Measurements from ENCODE around the gene NOS2.

The NOS2 gene

DNA sequence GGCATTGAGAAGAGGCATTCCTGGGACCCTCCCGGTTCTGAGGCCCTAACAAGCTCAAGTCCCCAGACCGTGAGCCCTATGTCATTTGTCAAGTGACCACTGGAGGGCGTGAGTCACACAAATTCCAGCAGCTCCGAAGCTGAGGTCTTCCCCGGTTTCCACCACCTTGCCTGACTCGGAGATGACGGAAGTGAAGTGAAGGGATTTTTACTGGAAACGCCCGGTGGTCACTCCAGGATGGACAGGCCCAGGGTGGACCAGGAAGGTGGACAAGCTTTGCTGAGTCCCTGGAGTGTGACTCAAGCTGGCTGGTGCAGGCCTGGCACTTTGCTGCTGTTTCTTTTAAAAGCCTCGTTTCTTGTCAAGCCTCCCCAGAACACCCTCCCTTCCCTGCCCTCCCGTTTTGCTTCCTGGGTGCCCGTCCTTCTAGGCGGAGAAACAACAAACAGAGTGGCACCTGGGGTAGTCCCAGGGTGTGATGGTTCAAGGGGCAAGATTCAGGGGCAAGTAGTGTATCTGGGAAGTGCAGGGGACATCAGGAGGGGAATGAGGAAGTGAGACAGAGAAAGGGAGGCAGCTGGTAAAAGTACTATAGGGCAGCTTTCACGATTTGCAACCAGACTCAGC is 5.3 kb upstream of the NOS2 start:
- Histone ChIP-seq H3K4me3 (ENCODE audit: insufficient read length, low read depth) (no peak overlapping the region), H3K9me3 (ENCODE audit: insufficient read depth, low read length) (0 out of 2 replicates have a peak, but pooled peaks cover 4% of the 10 kb centered on the region), H3K4me1 (ENCODE audit: insufficient read depth, insufficient read length) (no peaks in the 10 kb centered on the region), H3K36me3 (ENCODE audit: insufficient read depth, insufficient read length, low read length) (no peaks in the 10 kb centered on the region), H3K9ac (ENCODE audit: insufficient read length, low read depth) (peak overlapping the region; percentile 53), H3K27me3 (ENCODE audit: insufficient read depth, insufficient read length) (no peaks in the 10 kb centered on the region)
- peak; percentile 81 for DNase-seq (ENCODE audit: low read depth, low spot score)
- TF ChIP-seq YY1 (IDR thresholded peaks at IDR 0.05; ENCODE audit: insufficient read depth, insufficient read length) = no peak
- TF ChIP-seq ZNF274 (IDR thresholded peaks at IDR 0.05; ENCODE audit: low read depth, low read length) = no peak
- no peak for TF ChIP-seq SUZ12 (IDR thresholded peaks at IDR 0.05; ENCODE audit: extremely low read depth, insufficient read depth, insufficient read length)

GRCh38 chr17:27804113-27804512 is 3.8 kb upstream of the NOS2 start:
- Histone ChIP-seq H3K9ac (ENCODE audit: insufficient read length, low read depth) (no peak overlapping the region), H3K9me3 (ENCODE audit: insufficient read depth, low read length) (no peaks in the 10 kb centered on the region), H3K36me3 (ENCODE audit: insufficient read depth, insufficient read length, low read length) (no peaks in the 10 kb centered on the region), H3K4me3 (ENCODE audit: insufficient read length, low read depth) (no peak overlapping the region), H3K27me3 (ENCODE audit: insufficient read depth, insufficient read length) (no peaks in the 10 kb centered on the region), H3K4me1 (ENCODE audit: insufficient read depth, insufficient read length) (no peaks in the 10 kb centered on the region)
- TF ChIP-seq SUZ12 (IDR thresholded peaks at IDR 0.05; ENCODE audit: extremely low read depth, insufficient read depth, insufficient read length) = no peak
- no peak for TF ChIP-seq YY1 (IDR thresholded peaks at IDR 0.05; ENCODE audit: insufficient read depth, insufficient read length)
- no peak for TF ChIP-seq ZNF274 (IDR thresholded peaks at IDR 0.05; ENCODE audit: low read depth, low read length)
- no peak for DNase-seq (ENCODE audit: low read depth, low spot score)

DNA sequence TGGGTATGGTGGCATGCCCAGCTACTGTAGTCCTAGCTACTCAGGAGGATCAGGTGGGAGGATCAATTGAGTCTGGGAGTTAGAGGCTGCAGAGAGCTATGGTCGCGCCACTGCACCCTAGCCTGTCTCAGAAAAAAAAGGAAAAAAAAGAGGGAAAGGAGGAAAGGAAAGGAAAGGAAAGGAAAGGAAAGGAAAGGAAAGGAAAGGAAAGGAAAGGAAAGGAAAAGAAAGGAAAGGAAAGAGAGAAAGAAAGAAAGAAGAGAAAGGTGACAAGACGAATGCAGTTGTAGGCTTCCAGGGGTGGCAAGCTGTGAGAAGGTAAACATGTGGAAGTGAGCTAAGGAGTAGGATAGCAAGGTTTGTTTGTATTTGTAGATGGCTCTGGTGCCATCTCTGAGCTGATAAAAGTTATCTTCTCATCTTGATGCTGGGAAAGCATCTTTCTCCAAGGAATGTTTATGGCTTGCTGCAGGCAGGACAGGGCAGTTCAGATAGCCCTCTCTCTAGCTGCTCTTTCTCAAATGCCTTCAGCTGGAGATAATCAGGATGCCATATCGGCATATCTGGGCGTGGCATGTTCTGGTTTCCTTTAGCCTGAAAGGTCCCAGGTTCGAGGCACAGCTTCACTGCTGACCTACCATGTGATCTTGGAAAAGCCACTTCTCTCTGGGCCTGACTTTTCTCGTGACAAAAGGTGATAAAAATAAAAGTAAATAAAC is 2.8 kb upstream of the NOS2 start:
- TF ChIP-seq ZNF274 (IDR thresholded peaks at IDR 0.05; ENCODE audit: low read depth, low read length) (no peak), SUZ12 (IDR thresholded peaks at IDR 0.05; ENCODE audit: extremely low read depth, insufficient read depth, insufficient read length) (no peak), YY1 (IDR thresholded peaks at IDR 0.05; ENCODE audit: insufficient read depth, insufficient read length) (no peak)
- Histone ChIP-seq H3K9ac (ENCODE audit: insufficient read length, low read depth) (no peak overlapping the region), H3K27me3 (ENCODE audit: insufficient read depth, insufficient read length) (no peaks in the 10 kb centered on the region), H3K9me3 (ENCODE audit: insufficient read depth, low read length) (no peaks in the 10 kb centered on the region), H3K36me3 (ENCODE audit: insufficient read depth, insufficient read length, low read length) (no peaks in the 10 kb centered on the region), H3K4me1 (ENCODE audit: insufficient read depth, insufficient read length) (no peaks in the 10 kb centered on the region), H3K4me3 (ENCODE audit: insufficient read length, low read depth) (no peak overlapping the region)
- DNase-seq (ENCODE audit: low read depth, low spot score) = no peak

- H3K27me3 ChIP-seq (ENCODE audit: insufficient read depth, insufficient read length) = no peaks in the 10 kb centered on the region
- DNase-seq (ENCODE audit: low read depth, low spot score) = no peak
Observed at GRCh38 chr17:27802033-27802432, 1.7 kb upstream of the NOS2 start.

DNA sequence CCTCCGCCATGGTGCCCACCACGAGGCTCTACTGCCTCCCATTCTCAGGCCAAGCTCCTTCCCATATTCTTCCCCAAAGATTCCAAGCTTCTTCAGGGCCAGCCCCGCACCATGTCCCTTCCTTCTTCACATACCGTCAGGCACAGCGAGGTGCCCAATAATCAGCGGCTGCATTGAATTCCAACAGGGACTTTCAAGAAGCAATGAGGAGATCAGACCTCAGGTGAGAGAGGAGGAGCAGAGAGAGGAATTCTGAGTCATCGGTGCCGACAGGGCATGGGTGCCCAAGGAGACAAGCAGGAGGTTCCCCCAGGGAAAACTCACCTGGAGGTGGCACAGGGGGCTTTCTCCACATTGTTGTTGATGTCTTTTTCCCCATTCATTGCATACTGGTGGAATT is 2.0 kb downstream of the NOS2 start:
- H3K9me3 ChIP-seq (ENCODE audit: insufficient read depth, low read length) = no peaks in the 10 kb centered on the region
- H3K4me1 ChIP-seq (ENCODE audit: insufficient read depth, insufficient read length) = no peaks in the 10 kb centered on the region
- no peak overlapping the region for H3K9ac ChIP-seq (ENCODE audit: insufficient read length, low read depth)
- no peaks in the 10 kb centered on the region for H3K36me3 ChIP-seq (ENCODE audit: insufficient read depth, insufficient read length, low read length)
- TF ChIP-seq ZNF274 (IDR thresholded peaks at IDR 0.05; ENCODE audit: low read depth, low read length) = no peak
- TF ChIP-seq YY1 (IDR thresholded peaks at IDR 0.05; ENCODE audit: insufficient read depth, insufficient read length) = no peak
- TF ChIP-seq SUZ12 (IDR thresholded peaks at IDR 0.05; ENCODE audit: extremely low read depth, insufficient read depth, insufficient read length) = no peak
- H3K27me3 ChIP-seq (ENCODE audit: insufficient read depth, insufficient read length) = peaks cover 14% of the 10 kb centered on the region
- no peak for DNase-seq (ENCODE audit: low read depth, low spot score)
- no peak overlapping the region for H3K4me3 ChIP-seq (ENCODE audit: insufficient read length, low read depth)

More at GRCh38 chr17:27802033-27802432, 1.7 kb upstream of the NOS2 start:
- TF ChIP-seq SUZ12 (IDR thresholded peaks at IDR 0.05; ENCODE audit: extremely low read depth, insufficient read depth, insufficient read length) (no peak), ZNF274 (IDR thresholded peaks at IDR 0.05; ENCODE audit: low read depth, low read length) (no peak), YY1 (IDR thresholded peaks at IDR 0.05; ENCODE audit: insufficient read depth, insufficient read length) (no peak)
- no peaks in the 10 kb centered on the region for H3K9me3 ChIP-seq (ENCODE audit: insufficient read depth, low read length)
- no peak overlapping the region for H3K9ac ChIP-seq (ENCODE audit: insufficient read length, low read depth)
- no peaks in the 10 kb centered on the region for H3K36me3 ChIP-seq (ENCODE audit: insufficient read depth, insufficient read length, low read length)
- H3K4me3 ChIP-seq (ENCODE audit: insufficient read length, low read depth) = no peak overlapping the region
- no peaks in the 10 kb centered on the region for H3K4me1 ChIP-seq (ENCODE audit: insufficient read depth, insufficient read length)

- no peaks in the 10 kb centered on the region for H3K4me1 ChIP-seq (ENCODE audit: insufficient read depth, insufficient read length)
- no peak for DNase-seq (ENCODE audit: low read depth, low spot score)
- H3K9ac ChIP-seq (ENCODE audit: insufficient read length, low read depth) = no peak overlapping the region
- H3K27me3 ChIP-seq (ENCODE audit: insufficient read depth, insufficient read length) = peaks cover 21% of the 10 kb centered on the region
- no peak for TF ChIP-seq YY1 (IDR thresholded peaks at IDR 0.05; ENCODE audit: insufficient read depth, insufficient read length)
- no peak for TF ChIP-seq ZNF274 (IDR thresholded peaks at IDR 0.05; ENCODE audit: low read depth, low read length)
- TF ChIP-seq SUZ12 (IDR thresholded peaks at IDR 0.05; ENCODE audit: extremely low read depth, insufficient read depth, insufficient read length) = no peak
- H3K4me3 ChIP-seq (ENCODE audit: insufficient read length, low read depth) = no peak overlapping the region
- H3K36me3 ChIP-seq (ENCODE audit: insufficient read depth, insufficient read length, low read length) = no peaks in the 10 kb centered on the region
- H3K9me3 ChIP-seq (ENCODE audit: insufficient read depth, low read length) = no peaks in the 10 kb centered on the region
Observed at GRCh38 chr17:27797390-27798091, 2.8 kb downstream of the NOS2 start.
